ENCODE measurements around the gene C11orf54.

DNA sequence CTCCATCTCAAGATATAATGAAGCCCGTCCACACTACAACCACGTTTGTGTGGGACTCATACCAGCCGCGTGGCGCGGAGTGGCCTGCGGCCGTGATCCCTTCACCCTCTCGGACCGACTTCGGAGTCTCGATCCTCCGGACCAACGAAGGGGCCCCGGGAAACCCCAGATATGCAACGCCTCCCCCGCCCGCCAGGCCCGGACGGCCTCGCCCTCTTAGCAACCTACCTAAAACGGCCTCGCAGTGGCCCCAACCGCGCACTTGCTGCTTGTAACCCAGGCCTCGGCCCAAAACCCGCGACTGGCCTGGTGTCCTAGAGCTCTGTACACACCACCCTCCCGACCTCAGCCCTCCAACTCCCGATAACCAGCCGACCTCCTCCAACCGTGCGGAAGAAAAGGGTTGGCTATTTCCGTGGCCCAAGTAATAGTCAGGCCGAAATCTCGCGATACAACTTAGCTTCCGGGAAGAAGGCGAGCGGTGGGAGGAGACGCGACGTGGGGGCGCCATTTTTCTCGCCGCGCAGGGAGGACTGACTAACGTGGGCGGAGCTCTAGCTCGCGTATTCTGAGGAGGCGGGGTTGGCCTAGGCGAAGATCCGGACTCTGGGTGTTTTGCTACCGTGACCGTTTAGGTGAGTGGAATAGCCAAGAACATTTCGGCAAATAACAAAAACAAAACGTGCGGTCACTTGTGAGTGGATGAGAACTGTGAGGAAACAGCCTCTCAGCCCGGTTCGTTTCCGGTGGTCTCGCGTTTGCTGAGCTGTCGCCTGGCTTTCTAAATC is at the start of gene C11orf54, which contains the start of gene TAF1D:
- TF ChIP-seq CTCF (IDR thresholded peaks at IDR 0.05) (peak in 4 of 6 experiments; percentile 20 to 46 (median 24)), POLR2A (IDR thresholded peaks at IDR 0.05) (peak in 3 of 4 donors; percentile 70 to 94 (median 88))

All from esophagus squamous epithelium (tissue), 4 donors.